ENCODE data around the gene ATXN1.

Gene ATXN1

GRCh38 chr6:16782278-16782677, 21.0 kb upstream of the ATXN1 start:
- DNase-seq = no peak

GRCh38 chr6:16781348-16782169, 20.3 kb upstream of the ATXN1 start:
- no peak for DNase-seq

- DNase-seq = no peak
Observed at GRCh38 chr6:16778521-16778920, 17.3 kb upstream of the ATXN1 start.

GRCh38 chr6:16777794-16778193, 16.5 kb upstream of the ATXN1 start:
- no peak for DNase-seq

GRCh38 chr6:16776394-16777017, 15.2 kb upstream of the ATXN1 start:
- DNase-seq = no peak

GRCh38 chr6:16774437-16774836, 13.2 kb upstream of the ATXN1 start:
- DNase-seq = no peak

GRCh38 chr6:16773362-16773761, 12.1 kb upstream of the ATXN1 start:
- DNase-seq = no peak

GRCh38 chr6:16770701-16771569, 9.7 kb upstream of the ATXN1 start:
- peak; percentile 73 for DNase-seq

- no peak for DNase-seq
Observed at GRCh38 chr6:16769986-16770376, 8.7 kb upstream of the ATXN1 start.

GRCh38 chr6:16769131-16769985, 8.1 kb upstream of the ATXN1 start:
- DNase-seq = no peak

- no peak for DNase-seq
Observed at GRCh38 chr6:16768477-16768830, 7.2 kb upstream of the ATXN1 start.

- no peak for DNase-seq
Observed at GRCh38 chr6:16767765-16768476, 6.7 kb upstream of the ATXN1 start.

GRCh38 chr6:16766836-16767745, 5.8 kb upstream of the ATXN1 start:
- no peak for DNase-seq

GRCh38 chr6:16766043-16766536, 4.8 kb upstream of the ATXN1 start:
- no peak for DNase-seq

GRCh38 chr6:16765235-16765634, 4.0 kb upstream of the ATXN1 start:
- DNase-seq = no peak

GRCh38 chr6:16764188-16764950, 3.1 kb upstream of the ATXN1 start:
- DNase-seq = no peak

GRCh38 chr6:16762550-16763477, 1.6 kb upstream of the ATXN1 start:
- peak; percentile 51 for DNase-seq

- DNase-seq = no peak
Observed at GRCh38 chr6:16762268-16762549, 949 bp upstream of the ATXN1 start.
